DMS53 treated with DMSO at 0.1 percent for 48 hours (cell line): ENCODE measurements around the gene SLC35A3.

Experiments
- DNase-seq: peaks from one replicate; lab custom pipeline; 2025; ENCODE audit not compliant: unreplicated experiment; lab: John Stamatoyannopoulos, UW

SLC35A3 gene

DNA sequence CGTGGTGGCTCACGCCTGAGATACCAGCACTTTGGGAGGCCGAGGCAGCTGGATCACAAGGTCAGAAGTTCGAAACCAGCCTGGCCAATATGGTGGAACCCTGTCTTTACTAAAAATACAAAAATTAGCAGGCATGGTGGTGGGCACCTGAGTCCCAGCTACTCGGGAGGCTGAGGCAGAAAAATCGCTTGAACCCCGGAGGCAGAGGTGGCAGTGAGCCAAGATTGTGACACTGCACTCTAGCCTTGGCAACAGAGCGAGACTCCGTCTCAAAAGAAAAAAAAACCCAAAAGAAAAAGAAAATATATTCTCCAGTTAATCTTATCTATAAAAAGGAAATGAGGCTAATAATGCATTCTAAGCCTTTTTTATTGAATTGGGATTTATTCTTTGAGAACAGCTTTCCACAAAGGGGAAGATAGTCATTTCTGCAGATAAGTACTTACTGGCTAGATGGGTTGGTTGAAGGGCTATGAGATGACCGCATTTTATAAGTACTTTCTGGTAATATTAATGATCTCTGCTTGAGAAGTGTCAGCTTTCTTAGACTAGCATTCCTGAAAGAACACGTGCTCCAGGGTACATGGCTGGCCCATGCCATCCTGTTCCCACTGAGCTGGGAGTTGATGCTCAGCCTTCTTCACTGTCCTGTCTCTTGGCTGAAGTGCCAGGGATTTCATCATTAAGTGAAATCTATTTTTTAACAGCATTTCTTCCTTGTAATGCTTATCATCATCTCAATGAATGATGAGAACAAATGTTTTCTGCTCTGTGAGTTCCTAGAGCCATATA is 105.0 kb downstream of the SLC35A3 start:
- DNase-seq = no peak

GRCh38 chr1:100075773-100076172 is 106.0 kb downstream of the SLC35A3 start:
- no peak for DNase-seq

GRCh38 chr1:100076319-100076718 is 106.5 kb downstream of the SLC35A3 start:
- no peak for DNase-seq

DNA sequence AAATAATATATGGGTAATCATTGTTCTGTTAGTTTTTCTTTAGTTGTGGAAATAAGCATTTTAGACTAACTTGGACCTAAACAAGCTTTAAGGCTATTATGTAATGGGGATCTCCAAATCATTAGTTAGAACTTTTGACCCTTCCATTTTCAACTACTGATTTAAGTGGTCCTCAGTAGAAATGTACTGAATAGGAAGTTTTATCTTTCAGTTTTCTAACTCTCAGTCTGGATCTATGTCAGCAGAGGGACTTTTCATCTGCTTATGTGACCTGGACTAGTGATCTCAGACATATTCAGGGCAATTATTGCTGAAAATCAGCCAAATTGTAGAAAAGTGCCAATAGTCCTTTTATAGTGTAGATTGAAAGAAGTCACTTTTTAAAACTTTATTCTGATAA is 106.9 kb downstream of the SLC35A3 start:
- DNase-seq = no peak

- DNase-seq = no peak
Measured at GRCh38 chr1:100077531-100077930, 107.7 kb downstream of the SLC35A3 start.

DNA sequence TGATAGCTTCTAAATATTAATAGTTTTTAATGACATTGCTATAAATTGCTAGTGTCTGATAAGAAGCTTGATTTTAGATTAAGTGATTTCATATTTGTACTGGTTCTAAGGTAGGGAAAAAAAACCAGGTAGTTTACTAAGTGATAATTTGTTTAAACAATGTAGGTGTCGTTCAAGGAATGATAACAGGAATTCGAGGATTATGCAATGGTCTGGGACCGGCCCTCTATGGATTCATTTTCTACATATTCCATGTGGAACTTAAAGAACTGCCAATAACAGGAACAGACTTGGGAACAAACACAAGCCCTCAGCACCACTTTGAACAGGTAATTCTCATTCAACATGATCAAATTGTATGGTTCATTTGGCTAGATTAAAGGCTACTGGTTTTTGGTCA is 110.5 kb downstream of the SLC35A3 start:
- DNase-seq = no peak
